HG03103 (cell line): ENCODE measurements around the gene ADAMTS8.
"Not testable (repeated sequence)": the region's sequence is repeated elsewhere in the genome, so short reads cannot be mapped to it uniquely, and the experiment has no call there.

Experiments used
- ATAC-seq: cut with Tn5 transposase; IDR thresholded peaks from one replicate; pipeline ENCODE4 v1.9.1; 2021; ENCODE audit warnings: low read depth; ENCODE audit not compliant: unreplicated experiment

Gene ADAMTS8

GRCh38 chr11:130439160-130439519 is 10.7 kb upstream of the ADAMTS8 start:
- no peak for ATAC-seq

DNA sequence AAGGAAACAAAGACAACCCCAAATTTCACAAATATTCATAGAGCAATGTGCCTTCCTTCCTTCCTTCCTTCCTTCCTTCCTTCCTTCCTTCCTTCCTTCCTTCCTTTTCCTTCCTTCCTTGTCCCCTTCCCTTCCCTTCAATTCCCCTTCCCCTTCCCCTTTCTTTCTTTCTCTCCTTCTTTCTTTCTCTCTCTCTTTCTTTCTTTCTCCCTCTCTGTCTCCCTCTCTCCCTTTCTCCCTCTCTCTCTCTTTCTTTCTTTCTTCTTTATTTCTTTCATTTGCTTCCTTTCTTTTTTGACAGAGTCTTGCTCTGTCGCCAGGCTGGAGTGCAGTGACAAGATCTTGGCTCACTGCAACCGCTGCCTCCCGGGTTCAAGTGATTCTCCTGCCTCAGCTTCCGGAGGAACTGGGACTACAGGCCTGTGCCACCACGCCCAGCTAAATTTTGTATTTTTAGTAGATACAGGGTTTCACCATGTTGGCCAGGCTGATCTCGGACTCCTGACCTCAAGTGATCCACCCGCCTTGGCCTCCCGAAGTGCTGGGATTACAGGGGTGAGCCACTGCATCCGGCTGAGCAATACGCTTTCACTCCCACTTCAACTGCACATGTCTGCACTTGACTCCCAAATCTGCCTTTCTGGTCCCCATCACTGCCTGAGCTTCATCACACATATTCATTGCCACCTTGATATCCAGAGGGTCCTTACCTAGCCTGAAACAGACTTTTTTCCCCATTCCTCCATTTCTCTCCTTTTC is 10.2 kb upstream of the ADAMTS8 start:
- ATAC-seq = not testable (repeated sequence)

DNA sequence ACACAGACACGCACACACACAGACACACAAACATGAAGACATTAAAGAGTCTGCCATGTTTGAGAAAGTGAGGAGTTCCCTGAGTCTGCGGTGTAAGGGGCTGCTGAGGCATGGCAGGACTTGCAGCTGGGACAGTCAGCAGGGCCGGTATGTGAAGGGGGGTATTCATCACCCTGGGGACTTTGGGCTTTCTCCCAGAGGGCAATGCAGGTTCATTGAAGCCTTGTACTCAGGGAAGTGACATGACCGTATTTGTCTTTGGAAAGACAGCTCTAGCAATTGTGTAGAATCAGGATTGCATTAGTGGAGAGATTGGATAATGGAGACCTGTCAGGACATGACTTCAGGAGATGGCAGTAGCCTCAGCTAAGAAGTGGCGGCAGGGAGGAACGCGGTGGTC is 9.4 kb upstream of the ADAMTS8 start:
- no peak for ATAC-seq

DNA sequence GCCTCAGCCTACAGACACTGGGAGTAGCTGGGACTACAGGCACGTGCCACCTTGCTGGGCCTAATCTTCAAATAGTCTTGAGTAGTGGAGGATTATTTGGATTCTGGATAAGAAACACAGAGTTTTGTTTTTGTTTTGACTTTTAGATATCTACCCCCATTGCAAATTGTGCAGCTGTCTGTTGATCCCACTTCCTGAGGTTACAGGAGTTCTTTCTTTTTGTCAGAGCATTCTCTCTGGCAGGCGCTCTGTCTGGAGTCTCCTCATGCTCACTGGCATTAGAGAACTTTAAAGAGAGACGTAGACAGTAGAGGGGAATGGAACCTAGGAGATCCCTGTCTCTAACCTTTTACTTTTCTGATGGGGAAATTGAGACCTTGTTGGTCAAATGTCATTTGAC is 7.8 kb upstream of the ADAMTS8 start:
- ATAC-seq = no peak

DNA sequence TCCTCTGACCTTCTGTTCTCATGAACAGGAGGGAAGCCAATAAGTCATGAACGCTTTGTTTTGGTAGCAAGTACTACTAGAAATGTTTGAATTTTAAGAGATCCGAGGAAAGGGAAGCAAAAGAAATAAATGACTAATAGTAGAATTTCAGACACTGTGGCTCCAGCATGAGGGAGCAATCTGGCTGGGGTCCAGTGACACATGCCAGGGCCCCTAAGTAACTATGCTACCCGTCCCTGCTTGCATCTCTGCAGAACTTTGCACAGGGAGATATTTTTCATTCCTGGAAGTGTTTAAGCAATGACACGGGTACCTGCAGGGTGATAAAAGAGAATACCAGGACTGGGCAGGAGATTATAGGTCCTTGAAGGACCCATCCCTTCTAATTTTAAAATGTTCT is 7.3 kb upstream of the ADAMTS8 start:
- ATAC-seq = no peak

- peak; percentile 86 for ATAC-seq
These were observed 6.3 kb upstream of the ADAMTS8 start for GRCh38 chr11:130434521-130435223.

GRCh38 chr11:130433357-130433756 is 4.9 kb upstream of the ADAMTS8 start:
- no peak for ATAC-seq

DNA sequence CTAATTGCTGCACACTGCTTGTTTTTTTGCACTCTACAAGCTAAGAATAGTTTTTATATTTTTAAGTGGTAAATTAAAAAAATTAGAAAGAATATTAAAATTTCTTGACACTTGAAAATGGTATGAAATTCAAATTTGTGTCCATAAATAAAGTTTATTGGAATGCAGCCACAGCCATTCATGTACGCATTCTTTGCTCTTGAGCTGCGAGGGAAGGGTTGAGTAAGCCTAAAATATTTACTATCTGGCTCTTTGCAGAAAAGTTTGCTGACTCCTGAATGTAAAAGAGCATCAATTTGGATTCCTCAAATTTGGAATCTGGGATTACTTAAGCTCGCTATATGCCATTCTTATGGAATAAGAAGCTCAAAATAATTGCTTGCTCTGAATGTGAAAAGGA is 3.4 kb upstream of the ADAMTS8 start:
- no peak for ATAC-seq

DNA sequence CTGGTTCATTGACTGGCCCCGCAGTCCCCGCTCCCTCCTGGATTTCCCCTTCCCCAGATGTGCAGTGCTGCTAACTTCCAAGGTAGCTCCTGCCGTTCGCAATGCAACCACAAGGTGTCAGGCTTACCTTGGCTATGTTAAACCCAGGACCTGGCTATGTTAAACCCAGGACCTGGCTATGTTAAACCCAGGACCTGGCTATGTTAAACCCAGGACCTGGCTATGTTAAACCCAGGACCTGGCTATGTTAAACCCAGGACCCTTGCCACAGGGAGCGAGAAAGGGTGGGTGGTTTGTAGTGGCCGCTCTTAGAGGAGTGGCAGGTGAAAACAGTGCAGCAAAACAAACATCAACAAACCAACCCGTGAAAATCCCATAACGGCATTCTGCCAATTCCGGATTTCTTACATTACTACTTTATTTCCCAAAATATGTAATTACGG is 2.9 kb upstream of the ADAMTS8 start:
- ATAC-seq = no peak

GRCh38 chr11:130429983-130430382 is 1.6 kb upstream of the ADAMTS8 start:
- ATAC-seq = no peak

- ATAC-seq = no peak
These were observed 792 bp upstream of the ADAMTS8 start for GRCh38 chr11:130429120-130429681.

- ATAC-seq = no peak
These were observed 661 bp downstream of the ADAMTS8 start for GRCh38 chr11:130427581-130428315.

GRCh38 chr11:130426837-130427341 is 1.5 kb downstream of the ADAMTS8 start:
- ATAC-seq = no peak

- ATAC-seq = no peak
These were observed 2.1 kb downstream of the ADAMTS8 start for GRCh38 chr11:130426223-130426836.

- no peak for ATAC-seq
These were observed 3.3 kb downstream of the ADAMTS8 start for GRCh38 chr11:130425156-130425555.

DNA sequence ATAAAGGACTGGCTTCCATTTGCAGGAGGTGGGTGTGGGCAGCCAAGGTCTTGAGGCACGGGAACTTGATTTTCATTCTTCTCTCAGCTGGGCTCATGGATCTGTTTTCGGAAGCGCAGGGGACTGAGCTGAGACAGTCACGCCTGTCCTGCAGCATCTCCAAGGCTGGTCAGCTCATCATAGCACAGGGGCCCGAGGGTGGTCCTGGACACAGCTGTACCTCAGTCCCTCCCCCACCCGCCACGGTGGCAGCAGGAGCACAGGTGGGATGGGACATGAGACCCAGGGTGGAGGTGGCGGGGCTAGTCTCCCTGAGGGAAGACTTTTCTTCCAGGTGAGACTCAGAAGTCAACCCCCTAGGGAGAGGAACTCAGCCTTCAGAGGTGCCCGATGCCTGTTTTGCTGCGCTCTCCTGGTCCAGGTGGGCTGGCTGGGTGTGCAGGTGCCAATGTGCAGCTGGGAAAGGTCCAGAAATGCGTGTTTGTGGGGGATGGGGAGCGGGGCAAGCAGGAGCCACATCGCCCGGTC is 3.7 kb downstream of the ADAMTS8 start:
- ATAC-seq = no peak

- no peak for ATAC-seq
These were observed 4.8 kb downstream of the ADAMTS8 start for GRCh38 chr11:130423541-130424142.

GRCh38 chr11:130422251-130422995 is 6.0 kb downstream of the ADAMTS8 start:
- ATAC-seq = no peak

GRCh38 chr11:130421697-130422096 is 6.7 kb downstream of the ADAMTS8 start:
- no peak for ATAC-seq
